ENCODE measurements around the gene RABGGTA. TPM values are rescaled to one million over a fixed set of nuclear protein-coding genes. Genes with fewer than 3 reads are reported as not detected.

Gene RABGGTA
- total and polyA plus RNA-seq, 9 donors = 7.9 to 48.3 (median 23.1) TPM

- 71 to 76% (median 73%) methylated on average over 9 of the region's 9 CpGs for WGBS, 3 donors
- TF ChIP-seq CTCF (IDR thresholded peaks at IDR 0.05) = no peak
- TF ChIP-seq POLR2A (IDR thresholded peaks at IDR 0.05) = no peak
- TF ChIP-seq EP300 (IDR thresholded peaks at IDR 0.05) = no peak
- no peak overlapping the region for H3K4me3 ChIP-seq
- no peak for DNase-seq
- no peaks in the 10 kb centered on the region for H3K27me3 ChIP-seq
- peak overlapping the region in 1 of 2 donors; percentile 85 for H3K27ac ChIP-seq
- H3K9me3 ChIP-seq = no peaks in the 10 kb centered on the region
- no peaks in the 10 kb centered on the region for H3K36me3 ChIP-seq
- H3K4me1 ChIP-seq (ENCODE audit: insufficient read depth) = peaks cover 18% of the 10 kb centered on the region
- intact Hi-C loops (cut with DNase I) = loop anchor here in 1 of 4 donors (5.0 kb wide), 1 partner anchor 71 kb away; the partner anchor contains the start of gene TINF2
Observed at GRCh38 chr14:24312736-24313507, 41.5 kb upstream of the RABGGTA start.

- Histone ChIP-seq H3K27ac (peak overlapping the region; percentile 73 to 85), H3K4me3 (peak overlapping the region; percentile 40), H3K27me3 (no peaks in the 10 kb centered on the region), H3K36me3 (no peaks in the 10 kb centered on the region), H3K9me3 (no peaks in the 10 kb centered on the region), H3K4me1 (ENCODE audit: insufficient read depth) (peaks cover 18% of the 10 kb centered on the region)
- WGBS, 3 donors = 89 to 97% (median 92%) methylated on average over 1 of the region's 1 CpG
- intact Hi-C loops (cut with DNase I) = loop anchor here in 1 of 4 donors (5.0 kb wide), 1 partner anchor 70 kb away; the partner anchor contains the start of gene TINF2
- TF ChIP-seq EP300 (IDR thresholded peaks at IDR 0.05) (no peak), POLR2A (IDR thresholded peaks at IDR 0.05) (no peak), CTCF (IDR thresholded peaks at IDR 0.05) (no peak)
- no peak for DNase-seq
Observed at GRCh38 chr14:24311837-24312615, 40.6 kb upstream of the RABGGTA start.

GRCh38 chr14:24310646-24311604 is 39.5 kb upstream of the RABGGTA start, which contains the start of gene LTB4R:
LTB4R (plus strand) TSS chr14:24311502; CDS start chr14:24315652, 4,150 bp downstream.
- H3K36me3 ChIP-seq = no peaks in the 10 kb centered on the region
- H3K27ac ChIP-seq = peak within 1 kb of the TSS; percentile 73 to 85
- no peaks in the 10 kb centered on the region for H3K27me3 ChIP-seq
- peaks cover 12% of the 10 kb centered on the region for H3K4me1 ChIP-seq (ENCODE audit: insufficient read depth)
- H3K9me3 ChIP-seq = no peaks in the 10 kb centered on the region
- TF ChIP-seq EP300 (IDR thresholded peaks at IDR 0.05) = no peak
- TF ChIP-seq CTCF (IDR thresholded peaks at IDR 0.05) = peak; percentile 16 to 42 (median 27)
- peak; percentile 44 for TF ChIP-seq POLR2A (IDR thresholded peaks at IDR 0.05)
- peak within 1 kb of the TSS; percentile 40 for H3K4me3 ChIP-seq
- peak; percentile 77 to 86 (median 83) for DNase-seq
- WGBS, 3 donors = 0 to 11% (median 2%) methylated on average over 51 to 99 of the region's 99 CpGs
- intact Hi-C loops (cut with DNase I) = loop anchor here in 1 of 4 donors (5.0 kb wide), 1 partner anchor 69 kb away; the partner anchor contains the start of gene TINF2

Measured in ovary (tissue), 9 donors.